Measurements from ENCODE around the gene KCNQ1.

KCNQ1 gene

DNA sequence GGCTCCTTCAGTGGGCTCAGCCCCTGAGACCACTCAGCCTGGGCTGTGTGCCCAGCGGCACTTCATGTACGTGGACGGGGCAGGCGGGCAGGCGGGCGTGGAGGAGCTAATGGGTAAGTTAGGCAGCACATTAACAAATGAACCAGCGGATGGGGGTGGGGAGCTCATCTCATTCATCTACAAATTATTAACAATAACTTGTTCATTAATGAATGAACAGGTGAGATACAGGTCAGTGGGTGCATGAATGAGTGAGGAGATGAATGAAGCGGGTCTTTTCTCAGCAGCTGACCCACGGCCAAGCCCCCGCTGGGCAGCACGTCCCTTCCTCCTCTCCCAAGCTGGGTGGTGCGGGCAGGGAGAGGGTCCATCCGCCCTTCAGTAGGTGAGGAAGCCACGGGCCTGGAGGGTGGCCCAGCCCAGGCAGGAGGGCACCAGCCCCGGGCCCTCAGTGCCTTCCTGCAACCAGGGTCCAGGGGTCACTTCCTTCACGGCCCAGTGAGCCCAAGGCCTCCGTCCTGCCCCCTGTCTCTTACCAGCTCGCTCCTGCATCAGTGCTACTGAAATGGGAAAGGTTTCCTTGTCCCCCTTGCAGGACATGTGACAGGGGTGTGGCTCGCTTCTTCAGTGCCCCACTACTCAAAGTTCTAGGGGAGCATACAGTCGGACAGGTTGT lies 315.5 kb downstream of the KCNQ1 start:
- no peak for DNase-seq

DNA sequence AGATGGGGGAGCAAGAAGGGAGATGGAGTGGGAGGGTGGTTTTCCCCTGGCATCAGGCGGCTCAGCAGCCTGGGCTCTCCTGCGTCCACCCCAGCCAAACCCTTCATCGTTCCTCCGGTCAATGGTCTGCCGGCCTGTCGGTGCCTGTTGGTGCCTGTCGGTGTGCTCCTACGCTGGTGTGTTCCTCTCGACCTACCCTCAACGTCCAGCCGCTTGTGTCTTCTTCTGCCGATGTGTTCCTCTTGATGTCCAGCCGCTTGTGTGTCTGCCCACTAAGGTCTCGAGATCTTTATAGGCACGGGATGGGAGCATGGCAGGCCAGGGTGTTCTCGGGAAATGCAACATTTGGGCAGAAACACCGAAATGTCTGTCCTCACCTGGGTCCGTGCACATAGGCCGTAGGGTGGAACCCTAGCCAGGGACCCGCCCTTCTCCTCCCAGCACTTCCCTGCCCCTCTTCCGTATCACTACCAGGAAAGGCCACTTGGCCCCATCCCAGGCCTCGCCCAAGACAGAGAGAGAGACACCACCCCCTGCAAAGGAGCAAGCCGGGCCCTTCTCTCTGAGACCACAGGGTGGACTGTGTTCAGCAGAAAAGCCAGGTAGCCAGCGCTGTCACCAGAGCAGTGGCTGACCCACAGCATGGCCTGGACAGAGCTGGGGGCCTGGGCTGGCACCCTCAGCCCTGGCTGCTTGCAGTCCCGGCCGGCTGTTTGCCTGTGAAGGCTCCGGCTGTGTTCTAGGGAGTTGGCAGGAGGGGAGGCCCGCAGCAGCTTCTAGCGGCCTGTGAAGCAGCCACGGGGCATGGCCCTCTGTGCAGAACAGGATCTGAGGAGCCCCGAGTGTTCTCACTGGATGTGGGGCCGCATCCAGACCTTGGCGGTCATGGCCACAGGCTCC lies 316.6 kb downstream of the KCNQ1 start:
- DNase-seq, result no peak

DNA sequence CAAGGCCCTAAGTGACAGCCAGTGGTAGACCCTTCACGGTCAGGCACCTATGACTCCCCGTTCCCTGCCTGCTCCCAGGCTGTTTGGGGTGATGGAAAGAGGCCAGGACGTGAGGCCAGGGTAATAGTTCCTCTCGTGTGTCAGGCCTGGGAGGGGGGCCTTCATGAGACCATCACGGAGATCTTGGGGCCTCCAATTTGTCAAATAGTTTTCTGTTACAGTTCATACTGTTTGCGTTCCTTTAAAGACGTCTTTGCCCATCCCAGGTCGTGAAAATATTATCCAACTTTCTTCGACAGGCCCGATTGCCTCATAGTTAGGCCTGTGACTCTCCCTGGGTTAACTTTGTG lies 317.2 kb downstream of the KCNQ1 start:
- no peak for DNase-seq

DNA sequence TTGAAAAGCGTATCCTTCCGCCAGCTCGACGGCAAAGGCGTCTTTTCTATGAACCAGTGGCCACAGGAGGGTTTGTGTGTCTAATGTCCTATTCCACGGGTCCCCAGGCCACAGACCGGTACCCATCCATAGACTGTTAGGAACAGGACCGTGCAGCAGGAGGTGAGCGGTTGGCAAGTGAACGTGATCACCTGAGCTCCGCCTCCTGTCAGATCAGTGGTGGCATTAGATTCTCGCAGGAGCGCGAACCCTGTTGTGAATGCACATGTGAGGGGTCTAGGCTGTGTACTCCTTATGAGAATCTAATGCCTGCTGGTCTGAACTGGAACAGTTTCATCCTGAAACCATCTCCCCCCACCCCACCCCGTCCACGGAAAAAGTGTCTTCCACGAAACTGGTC lies 317.6 kb downstream of the KCNQ1 start:
- DNase-seq, result no peak

DNA sequence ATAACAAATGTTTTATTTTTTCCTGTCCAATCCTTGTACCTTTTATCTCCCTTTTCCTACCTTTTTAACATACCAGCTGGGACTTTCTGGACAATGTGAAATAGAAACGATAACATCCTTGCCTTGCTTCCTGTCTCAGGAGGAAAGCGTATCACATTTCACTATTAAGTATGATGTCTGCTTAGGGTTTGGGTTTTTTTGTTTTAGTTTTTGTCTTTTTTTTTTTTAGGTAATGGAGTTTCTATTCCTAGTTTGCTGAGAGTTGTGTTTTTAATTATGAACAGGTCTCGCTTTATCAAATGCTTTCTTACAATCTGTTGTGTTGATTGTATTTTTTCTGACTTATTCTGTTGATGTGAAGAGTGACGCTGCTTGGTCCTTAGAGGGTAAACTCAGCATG lies 319.2 kb downstream of the KCNQ1 start:
- no peak for DNase-seq

DNA sequence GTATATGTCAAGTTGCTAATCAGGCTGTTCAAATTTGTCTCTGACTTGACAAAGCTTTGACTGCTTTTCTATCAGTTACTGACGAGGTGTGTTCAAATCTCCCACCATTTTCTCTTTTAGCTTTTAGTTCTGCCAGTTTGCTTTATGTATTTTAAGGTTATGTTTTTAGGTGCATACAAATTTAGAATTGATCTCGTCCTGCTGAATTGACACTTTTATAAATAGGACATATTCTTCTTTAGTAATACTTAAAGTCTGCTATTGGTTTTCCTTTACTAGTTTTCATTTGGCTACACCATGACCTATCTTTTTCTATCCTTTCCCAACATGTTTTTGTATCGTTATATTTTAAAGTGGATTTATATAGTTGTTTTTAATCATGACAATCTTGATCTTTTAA lies 320.7 kb downstream of the KCNQ1 start:
- no peak for DNase-seq

DNA sequence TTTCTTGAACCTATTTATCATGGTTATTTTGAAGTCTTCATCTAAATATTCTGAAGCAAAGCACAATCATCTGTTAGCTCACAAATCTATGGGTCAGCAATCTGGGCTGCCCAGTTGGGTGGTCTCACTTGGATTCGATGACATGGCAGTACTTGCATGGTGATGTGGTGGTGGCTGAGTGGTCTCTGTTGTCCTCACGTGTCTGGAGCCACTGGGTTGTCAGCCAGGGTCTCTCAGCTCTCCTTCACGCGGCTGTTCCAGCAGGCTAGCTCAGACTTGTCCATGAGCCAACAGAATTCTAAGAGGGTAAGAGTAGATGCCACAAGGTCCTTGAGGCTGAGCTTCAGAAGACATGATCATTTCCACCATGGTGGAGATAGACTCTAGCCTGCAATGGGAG lies 321.4 kb downstream of the KCNQ1 start:
- no peak for DNase-seq

DNA sequence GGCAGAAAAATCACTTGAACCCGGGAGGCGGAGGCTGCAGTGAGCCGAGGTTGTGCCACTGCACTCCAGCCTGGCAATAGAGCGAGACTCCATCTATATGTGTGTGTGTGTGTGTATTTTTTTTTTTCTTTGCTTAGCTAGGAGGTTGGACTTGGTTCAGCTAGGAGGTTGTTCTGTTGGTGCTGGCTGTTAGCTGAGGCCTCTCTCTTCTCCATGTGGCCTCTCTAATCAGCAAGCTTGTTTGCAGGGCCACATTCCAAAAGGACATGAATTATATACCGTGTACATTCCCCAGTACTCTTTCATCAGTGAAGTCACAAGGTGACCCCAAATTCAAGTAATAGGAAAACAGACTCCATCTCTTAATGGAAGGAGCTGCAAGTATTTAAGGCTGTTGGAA lies 322.3 kb downstream of the KCNQ1 start:
- DNase-seq, result no peak

DNA sequence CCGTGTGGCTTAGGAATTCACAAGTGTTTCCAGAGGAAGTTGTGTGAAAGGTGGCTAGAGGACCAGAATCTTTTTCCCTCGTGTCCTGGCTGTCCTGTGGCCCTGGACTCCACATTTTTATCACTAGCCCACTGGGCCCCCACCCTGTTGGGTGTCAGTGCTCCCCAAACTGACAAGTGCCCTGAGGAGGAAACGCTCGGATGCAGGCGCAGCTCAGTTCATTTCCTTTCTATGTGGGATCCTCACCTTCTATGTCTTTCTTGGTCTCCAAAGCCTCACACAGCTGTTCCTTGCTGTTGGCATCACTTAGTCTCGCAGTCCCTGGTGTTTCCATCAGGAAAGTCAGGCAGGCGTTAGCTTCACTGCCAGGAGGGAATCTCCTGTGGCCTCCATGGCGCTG lies 323.0 kb downstream of the KCNQ1 start:
- no peak for DNase-seq

DNA sequence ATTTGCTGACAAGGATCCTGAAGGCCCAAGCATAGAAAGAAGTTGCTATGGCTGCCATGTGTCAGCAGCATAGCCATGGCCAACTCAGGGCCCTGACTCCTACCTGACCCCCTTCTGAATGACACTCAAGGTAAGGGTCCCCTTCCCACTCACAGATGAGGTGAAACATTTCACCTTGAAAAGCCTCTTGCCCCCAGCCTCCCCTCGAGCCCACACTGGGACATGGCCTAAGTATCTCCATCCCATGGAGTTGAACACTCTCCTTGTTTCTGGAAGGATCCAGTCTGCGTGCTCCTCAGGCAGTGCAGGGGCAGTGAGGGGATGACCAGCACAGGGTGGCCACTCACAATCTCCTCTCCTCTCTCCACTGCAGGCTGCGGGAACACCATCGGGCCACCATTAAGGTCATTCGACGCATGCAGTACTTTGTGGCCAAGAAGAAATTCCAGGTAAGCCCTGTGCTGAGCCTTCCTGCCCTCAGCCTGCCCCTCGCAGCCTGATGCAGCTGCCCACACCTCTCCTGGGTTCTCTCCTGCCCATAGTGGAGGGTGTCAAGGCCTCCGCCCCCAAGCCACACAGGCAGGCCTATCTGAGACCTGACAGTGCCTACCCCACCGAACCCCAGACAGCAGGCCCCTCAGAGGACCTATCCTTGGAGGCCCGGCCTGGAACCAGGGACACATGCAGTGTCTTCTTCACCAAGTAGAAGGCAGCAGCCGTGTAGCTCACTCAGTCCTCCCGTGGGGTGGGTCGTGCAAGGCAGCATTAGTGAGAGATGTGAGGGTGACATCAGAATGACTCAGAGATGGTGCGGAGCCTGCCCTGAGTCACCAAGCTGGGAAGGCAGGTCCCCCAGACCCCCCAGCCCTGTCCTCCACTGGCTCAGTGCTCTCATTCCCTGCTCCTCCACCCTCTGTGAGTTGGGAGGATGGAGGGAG lies 323.9 kb downstream of the KCNQ1 start:
- DNase-seq, result no peak

DNA sequence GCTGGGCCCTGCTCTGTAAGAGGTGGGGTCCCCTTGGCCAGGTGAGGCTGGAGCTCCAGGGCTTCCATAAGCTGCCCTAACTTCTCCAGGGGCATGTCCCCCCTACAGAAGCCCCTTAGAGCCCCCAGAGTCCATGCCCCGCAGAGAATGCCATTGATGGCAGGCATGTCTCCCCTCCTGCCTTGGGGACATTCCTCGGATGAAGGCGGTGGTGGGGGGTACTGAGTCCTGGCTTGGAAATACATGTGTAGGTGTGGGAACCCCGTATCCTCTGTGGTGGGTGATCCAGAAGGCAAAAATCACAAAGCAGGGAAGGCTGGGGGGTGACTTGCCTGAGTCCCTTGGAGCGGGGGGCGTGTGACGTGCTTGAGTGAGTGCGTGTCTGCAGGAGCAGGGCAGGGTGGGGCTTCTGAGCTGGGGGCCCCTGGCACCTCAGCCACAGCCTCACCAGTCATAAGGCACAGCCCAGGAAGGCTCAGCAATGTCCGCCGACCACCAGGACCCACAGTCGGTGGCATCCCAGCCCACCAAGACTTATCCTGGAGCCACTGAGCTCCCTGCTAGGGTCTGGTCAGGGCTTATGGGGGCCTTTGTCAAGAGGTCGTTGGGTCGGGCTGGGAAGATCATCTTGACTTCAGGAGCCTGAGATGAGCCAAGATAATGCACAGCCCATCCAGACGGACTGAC lies 324.7 kb downstream of the KCNQ1 start:
- no peak for DNase-seq

DNA sequence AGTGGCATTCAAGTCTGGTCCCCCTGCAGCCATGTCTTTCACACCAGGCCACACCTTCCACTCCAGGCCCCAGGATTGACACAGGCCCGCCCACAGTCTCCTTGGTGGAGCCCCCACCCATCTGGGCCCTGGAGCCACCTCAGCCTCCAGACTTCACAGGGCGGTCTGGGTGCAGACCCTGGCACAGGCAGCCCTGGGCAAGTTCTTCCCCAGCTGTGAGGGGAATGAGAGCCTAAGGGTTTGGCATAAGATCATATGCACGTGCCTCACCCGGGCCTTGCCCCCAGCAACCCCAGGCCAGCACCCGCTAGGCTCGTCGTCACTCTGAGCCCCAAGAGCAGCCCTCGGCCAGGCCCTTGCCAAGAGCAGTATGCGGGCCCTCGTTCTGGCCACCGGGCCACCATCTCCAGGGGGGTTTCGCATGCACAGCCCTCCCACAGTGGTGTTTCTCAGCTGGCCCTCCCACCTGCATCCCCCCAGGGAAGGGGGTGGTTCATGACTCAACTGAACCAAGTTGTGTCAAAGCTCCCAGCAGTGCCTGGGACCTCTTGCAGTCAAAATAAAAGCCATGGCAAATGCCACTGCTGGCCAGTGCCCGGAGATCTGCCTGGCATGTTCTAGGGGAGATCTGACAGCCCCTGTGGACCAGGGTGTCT lies 325.4 kb downstream of the KCNQ1 start:
- no peak for DNase-seq

DNA sequence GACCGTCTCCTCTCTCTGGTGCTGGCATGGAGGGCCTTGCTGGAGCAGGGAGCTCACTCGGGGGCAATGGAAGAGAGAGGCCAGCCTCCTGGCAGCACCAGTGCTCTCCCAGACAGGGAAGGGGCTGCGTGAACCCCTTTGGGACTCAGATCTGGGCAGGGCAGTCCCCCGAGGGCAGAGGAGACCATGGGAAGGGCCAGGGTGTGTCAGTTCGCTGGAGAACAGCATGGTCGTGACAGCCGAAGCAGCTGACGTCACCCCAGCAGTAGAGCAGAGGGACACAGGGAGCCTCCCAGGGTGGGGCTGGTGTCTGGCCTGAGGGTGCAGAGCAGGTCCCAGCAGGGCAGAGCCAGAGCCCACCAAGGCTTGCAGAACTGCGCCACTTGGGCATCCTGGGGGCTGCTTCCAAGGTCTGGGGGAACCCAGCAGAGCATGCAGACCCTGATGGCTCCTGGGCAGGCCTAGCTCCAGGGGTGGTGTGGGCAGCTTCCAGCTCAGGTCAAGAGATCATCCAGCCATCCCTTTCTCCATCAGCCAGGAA lies 326.0 kb downstream of the KCNQ1 start:
- DNase-seq, result no peak

DNA sequence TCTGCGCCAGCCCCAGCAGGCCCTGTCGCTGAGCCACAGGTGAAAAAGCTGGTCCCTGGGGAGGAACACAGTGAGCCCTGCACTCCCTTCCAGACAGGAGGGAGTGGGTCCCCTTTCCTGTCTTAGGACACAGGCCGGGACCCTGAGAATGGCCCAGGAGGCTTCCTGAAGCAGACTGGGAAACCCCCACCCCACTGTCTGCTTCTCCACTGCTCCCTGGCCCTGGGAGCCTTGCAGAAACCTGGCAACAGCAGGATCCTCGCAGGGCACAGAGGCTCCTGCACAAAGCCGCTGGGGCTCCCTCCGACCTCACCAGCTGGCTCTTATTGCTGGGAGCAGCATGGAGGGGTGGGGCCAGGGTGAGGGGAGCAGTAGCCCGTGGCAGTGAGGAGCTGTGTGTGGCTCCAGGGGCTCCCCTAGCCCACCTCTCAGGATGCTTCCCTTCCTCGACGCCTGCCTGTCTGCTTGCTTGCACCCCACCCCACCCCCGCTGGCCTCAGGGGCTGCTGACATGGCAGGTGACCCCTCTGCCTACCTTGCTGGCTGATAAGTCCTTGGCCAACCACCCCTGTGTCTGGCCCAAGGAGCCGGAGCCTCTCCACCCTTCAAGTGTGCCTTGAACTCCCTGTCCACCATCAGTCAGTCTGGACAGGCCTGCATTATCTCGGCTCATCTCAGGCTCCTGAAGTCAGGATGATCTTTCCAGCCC lies 327.1 kb downstream of the KCNQ1 start:
- DNase-seq, result no peak

DNA sequence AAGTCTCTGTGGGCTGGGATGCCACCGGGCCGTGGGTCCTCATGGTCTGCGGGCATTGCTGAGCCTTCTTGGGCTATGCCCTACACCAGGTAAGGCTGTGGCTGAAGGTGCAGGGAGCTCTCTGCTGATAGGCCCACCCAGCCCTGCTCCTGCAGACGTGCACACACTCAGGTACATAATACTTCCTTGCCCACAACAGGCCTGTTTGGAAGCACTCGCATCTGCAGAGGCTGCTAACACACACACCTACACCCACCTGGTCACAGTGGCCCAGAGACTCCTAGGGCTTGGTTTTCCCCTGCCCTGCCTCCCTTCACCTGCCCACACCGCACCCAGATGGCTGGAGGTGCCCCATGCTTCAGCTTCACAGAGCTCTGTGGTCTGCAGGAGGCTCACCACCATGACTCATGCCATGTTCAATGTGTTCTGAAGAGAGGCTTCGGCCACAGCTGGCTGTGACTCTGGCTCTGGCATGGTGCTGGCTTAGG lies 327.8 kb downstream of the KCNQ1 start:
- DNase-seq, result no peak

DNA sequence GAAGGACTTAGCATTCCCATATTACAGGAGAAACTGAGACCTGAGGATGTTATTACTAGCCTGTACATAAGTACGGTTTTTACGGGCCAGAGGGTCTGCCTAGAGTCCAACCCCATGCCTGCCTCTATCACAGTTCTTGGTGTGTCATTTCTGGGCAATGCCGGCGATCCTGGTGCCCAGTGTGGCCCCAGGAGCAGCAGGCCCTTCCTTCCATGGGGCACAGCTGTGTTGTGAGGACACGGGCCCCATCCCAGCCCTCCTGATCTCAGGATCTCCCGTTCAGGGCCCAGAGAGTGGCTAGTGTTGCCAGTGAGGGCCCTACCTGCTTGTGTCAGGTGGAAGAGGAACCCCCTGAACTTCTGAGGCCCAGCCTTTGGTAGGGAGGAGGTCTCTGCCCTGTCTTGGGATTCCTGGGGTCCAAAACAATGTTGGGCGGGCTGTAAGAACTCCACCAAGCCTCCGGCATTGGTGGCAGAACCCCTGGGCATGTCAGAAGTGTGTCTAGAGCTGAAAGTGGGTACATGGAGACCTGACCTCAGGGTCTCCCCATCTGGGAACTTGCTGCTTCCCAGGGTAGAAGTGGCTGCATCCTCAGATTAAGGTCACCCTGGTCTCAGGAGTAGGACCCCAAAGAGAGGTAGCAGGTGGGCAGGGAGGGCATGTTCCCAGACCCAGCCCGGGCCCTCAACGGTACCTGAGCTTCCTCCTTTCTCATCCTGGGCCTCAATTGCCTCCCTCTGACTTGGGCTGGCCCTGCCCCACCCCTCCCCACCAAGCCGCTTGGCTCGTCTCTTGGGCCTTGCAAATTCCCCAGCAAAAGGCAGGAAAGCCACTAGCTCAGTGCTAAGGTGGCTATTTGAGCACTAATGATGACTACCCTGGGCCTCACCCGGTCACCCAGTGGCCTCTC lies 329.6 kb downstream of the KCNQ1 start:
- DNase-seq, result no peak

DNA sequence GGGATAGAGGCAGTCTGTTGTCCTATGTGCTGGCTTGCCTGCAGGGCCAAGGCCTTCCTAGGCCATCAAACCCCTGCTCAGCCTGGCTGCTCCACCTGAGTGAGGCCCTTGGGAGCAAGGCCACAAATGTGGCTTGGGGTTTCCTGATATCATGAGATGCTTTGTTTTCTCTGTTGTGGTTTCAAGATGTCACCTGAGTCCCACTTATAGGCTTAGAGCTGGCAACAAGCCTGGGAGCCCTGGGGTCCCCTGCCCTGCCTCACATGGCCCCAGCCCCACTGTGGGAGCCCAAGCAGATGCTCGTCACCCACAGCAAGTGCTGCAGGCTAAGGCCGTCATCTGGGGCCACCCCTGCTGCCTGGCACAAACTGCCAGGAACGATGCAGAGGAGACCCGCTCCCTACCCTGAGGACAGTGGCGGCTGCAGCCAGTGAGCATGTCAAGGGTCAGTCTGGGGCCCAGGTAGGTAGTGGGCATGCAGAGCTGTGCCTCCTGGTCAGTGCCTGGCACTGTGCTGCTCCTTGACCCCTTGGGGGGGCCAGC lies 330.3 kb downstream of the KCNQ1 start:
- DNase-seq, result no peak

DNA sequence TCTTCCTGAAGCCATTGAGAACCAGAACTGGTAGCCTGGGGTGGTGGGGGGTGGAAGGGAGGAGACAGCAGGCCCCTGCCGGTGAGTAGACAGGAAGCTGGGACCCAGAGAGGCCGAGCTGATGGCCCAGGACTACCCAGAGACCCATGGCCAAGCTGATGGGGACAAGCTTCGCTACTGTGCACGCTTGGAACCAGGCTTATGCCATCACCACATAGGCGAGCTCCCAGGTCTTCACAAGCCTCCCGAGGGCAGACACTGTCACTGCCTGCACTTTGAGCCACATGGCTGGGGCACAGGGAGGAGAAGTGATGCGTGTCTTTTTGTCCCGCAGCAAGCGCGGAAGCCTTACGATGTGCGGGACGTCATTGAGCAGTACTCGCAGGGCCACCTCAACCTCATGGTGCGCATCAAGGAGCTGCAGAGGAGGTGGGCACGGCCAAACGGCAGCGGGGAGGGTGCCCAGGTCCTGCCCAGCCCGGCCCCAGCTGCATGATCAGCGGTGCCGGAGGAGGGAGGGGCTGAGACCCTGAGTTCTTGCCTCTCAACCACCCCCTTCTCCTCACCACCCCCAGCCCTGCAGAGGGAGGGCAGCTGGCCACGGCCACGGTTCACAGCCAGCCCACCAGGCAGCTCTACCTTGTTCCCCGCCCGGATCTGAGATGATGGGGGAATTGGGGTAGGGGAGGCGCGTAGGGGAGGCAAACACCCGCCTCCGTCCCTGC lies 331.0 kb downstream of the KCNQ1 start:
- DNase-seq, result no peak

All from GOT3 (cell line).